ES-I3 (cell line): ENCODE data around the gene NRXN3.
"Not testable (repeated sequence)": the region's sequence is repeated elsewhere in the genome, so short reads cannot be mapped to it uniquely, and the experiment has no call there.

ENCODE experiments used
- H3K36me3 ChIP-seq: 2 replicates; pipeline ENCODE4 v1.6.1; 2013; ENCODE audit warnings: mild to moderate bottlenecking, low read length, control low read depth, moderate library complexity; ENCODE audit not compliant: insufficient read depth
- H3K4me1 ChIP-seq: 2 replicates; pipeline ENCODE4 v1.6.1; 2013; ENCODE audit warnings: mild to moderate bottlenecking, control low read depth, low read length; ENCODE audit not compliant: insufficient read depth
- H3K9ac ChIP-seq: 2 replicates; pipeline ENCODE4 v1.6.1; 2013; ENCODE audit warnings: low read depth, mild to moderate bottlenecking, low read length, moderate library complexity
- H3K9me3 ChIP-seq: 2 replicates; pipeline ENCODE4 v1.6.1; 2013; ENCODE audit warnings: mild to moderate bottlenecking, low read length, moderate library complexity; ENCODE audit not compliant: control insufficient read depth, insufficient read depth

NRXN3 gene

DNA sequence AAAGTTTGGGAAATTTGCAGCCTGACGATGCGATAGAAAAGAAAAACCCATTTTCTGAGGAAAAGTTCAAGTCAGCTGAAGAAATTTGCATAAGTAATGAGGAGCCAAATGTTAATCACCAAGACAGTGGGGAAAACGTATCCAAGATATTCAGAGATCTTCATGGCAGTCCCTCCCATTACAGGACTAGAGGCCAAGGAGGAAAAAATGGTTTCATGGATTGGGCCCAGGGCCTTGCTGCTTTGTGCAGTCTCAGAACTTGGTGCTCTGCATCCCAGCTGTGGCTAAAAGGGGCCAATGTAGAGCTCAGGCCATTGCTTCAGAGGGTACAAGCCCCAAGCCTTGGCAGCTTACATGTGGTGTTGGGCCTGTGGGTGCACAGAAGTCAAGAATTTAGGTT, 403.6 kb downstream of the NRXN3 start:
- H3K4me1 ChIP-seq, H3K9me3 ChIP-seq, H3K9ac ChIP-seq, H3K36me3 ChIP-seq: not testable (repeated sequence)

DNA sequence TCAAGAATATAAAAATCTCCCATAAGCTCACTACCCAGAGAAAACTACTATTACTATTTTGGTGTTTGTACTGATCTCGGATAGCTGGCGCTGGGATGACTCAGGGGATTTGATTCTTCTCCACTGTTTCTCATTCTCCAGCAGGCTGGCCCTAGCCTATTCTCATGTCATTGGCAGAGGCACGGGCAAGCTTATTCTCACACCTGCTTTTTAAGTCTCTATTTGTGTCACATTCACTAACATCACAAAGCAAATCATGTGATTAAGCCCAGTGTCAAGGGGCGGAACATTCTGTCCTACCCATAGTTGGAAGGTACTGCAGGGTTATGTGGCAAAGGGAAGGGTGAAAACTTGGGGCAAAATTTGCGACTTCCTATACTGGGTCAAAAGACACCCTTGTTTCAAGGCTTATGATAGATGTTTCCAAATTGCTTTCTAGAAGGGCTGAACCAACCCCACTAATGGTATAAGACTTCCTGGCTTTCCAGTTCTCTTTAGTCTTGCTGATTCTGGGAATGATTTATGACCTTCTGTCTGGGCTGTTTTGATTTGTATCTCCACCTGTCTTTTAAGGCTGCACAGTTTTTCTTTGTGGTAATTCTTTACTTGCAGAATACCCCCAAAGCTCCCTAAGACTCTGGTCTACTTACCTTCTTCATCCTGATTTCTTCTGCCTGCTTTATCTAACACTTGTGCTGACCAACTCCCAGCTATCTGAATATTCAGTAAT, 406.4 kb downstream of the NRXN3 start:
- Histone ChIP-seq H3K4me1 (no peaks in the 10 kb centered on the region), H3K9me3 (peaks cover 3% of the 10 kb centered on the region), H3K36me3 (no peaks in the 10 kb centered on the region), H3K9ac (no peak overlapping the region)

DNA sequence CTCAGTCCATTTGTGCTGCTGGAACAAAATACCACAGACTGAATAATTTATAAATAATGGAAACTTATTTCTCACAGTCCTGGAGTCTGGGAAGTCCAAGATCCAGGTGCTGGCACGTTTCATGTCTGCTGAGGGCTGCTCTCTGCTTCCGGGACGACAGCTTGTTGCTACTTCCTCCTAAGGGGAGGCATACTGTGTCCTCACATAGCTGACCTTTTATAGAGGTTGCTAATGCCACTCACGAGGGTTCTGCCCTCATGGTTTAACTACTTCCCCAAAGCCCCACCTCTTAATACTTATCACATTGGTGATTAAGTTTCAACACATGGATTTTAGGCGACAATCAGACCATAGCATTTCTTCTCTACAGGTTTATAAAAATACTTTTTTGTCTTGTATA, 411.1 kb downstream of the NRXN3 start:
- no peak overlapping the region for H3K9ac ChIP-seq
- no peaks in the 10 kb centered on the region for H3K4me1 ChIP-seq
- H3K36me3 ChIP-seq: no peaks in the 10 kb centered on the region
- H3K9me3 ChIP-seq: no peaks in the 10 kb centered on the region

DNA sequence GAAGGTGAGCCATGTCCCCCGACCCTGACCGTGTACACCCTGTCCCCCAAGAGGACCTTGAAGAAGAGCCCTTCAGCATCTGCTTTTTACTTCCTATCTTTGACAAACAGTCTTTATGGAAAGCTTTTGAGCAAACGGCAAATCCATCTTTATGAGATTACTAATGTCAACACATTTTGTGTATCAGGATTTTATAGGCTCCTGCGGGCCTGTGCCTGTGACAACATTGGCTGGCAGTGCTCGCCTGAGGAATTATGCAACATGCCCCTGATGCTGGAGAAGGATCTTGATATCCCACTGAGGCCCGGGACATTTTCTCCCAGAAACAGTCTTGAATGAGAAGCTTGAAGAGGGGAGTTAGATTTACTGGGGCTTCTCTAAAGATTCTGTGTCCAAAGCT, 416.5 kb downstream of the NRXN3 start:
- Histone ChIP-seq H3K9ac (no peak overlapping the region), H3K4me1 (no peaks in the 10 kb centered on the region), H3K9me3 (no peaks in the 10 kb centered on the region), H3K36me3 (no peaks in the 10 kb centered on the region)

DNA sequence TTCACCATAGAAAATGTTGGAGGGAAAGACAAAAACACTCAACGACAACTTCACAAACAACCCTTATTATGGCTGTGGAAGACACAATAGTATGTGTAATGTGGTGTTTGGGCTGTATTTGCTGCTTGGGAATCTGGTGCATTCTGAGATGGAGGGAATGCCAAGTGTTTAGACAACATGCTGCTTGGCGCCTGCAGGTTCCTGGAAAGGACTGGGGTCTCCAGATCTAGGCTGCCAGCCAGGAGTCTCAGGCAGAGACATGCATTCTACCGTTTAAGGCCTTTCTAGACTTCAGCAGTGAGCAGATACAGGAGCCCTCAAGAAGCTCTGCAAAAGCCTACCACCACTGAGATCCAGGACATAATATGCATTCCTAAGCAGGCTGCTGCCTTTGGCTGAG, 418.7 kb downstream of the NRXN3 start:
- no peak overlapping the region for H3K9ac ChIP-seq
- H3K9me3 ChIP-seq: no peaks in the 10 kb centered on the region
- no peaks in the 10 kb centered on the region for H3K4me1 ChIP-seq
- no peaks in the 10 kb centered on the region for H3K36me3 ChIP-seq

DNA sequence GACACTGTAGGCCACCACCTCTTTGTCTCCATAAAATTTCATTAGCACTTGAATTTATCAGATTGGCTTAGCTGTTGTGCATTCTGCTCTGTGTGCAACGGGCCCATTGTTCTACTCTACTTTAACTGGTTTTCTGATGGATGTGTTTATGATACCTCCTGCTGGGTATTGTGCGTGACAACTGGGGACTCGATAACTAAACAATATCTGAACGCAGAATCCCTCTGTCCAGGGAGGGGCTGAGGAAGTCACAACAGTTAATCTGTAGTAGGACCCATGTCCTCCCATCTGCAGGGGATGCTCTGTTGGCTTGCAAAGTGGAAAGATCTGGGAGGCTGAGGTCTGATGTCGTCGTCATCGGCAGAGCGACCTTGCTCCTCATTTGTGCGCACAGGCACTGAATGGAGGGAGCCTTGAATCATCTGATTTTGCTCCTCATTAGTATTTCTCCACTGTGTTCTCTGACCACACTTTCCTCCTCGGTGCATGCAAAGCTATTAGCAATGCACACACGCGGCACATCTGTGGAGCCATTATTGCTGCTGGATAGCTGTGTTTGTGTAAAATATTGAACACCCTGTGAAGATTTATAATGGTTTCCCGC, 422.5 kb downstream of the NRXN3 start:
- Histone ChIP-seq H3K4me1 (no peaks in the 10 kb centered on the region), H3K9ac (no peak overlapping the region), H3K9me3 (no peaks in the 10 kb centered on the region), H3K36me3 (no peaks in the 10 kb centered on the region)

DNA sequence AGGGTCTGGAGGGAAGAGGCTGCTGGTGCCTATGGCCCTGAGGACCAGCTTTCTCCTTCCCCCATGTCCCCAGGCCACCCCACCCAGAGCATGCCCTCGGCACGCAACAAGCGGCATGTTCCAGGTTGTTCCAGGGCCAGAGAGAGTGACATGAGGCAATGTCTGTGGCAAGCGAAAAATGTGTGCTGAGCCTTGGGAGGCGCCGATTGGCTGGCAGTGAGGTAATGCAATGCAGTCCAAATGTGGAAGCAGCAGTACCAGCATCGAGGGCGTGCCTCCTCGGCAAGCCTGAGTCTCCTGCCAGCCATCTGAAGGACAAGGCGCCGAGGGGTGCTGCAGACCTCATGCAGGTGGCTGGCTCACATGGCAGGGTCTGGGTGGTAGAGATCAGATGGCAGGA, 423.8 kb downstream of the NRXN3 start:
- Histone ChIP-seq H3K4me1 (no peaks in the 10 kb centered on the region), H3K36me3 (no peaks in the 10 kb centered on the region), H3K9me3 (no peaks in the 10 kb centered on the region), H3K9ac (no peak overlapping the region)

DNA sequence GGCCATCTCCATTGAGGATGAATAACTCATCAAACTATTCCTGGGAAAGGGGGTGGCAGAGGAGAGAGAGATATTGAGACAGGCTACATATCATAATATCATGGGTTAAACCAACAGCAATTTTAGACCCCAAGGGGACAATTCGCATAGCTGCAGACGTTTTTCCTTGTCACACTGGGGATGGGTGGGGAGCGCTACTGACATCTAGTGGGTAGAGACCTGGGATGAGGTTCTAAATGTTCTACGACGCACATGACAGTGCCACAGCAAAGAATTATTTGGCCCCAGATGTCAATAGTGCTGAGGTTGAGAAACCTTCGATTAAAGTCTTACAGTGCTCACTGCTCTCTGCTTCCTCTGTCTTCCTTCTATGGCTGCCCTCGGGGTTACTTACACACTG, 425.6 kb downstream of the NRXN3 start:
- H3K4me1 ChIP-seq: no peaks in the 10 kb centered on the region
- H3K9me3 ChIP-seq: no peaks in the 10 kb centered on the region
- no peak overlapping the region for H3K9ac ChIP-seq
- no peaks in the 10 kb centered on the region for H3K36me3 ChIP-seq

DNA sequence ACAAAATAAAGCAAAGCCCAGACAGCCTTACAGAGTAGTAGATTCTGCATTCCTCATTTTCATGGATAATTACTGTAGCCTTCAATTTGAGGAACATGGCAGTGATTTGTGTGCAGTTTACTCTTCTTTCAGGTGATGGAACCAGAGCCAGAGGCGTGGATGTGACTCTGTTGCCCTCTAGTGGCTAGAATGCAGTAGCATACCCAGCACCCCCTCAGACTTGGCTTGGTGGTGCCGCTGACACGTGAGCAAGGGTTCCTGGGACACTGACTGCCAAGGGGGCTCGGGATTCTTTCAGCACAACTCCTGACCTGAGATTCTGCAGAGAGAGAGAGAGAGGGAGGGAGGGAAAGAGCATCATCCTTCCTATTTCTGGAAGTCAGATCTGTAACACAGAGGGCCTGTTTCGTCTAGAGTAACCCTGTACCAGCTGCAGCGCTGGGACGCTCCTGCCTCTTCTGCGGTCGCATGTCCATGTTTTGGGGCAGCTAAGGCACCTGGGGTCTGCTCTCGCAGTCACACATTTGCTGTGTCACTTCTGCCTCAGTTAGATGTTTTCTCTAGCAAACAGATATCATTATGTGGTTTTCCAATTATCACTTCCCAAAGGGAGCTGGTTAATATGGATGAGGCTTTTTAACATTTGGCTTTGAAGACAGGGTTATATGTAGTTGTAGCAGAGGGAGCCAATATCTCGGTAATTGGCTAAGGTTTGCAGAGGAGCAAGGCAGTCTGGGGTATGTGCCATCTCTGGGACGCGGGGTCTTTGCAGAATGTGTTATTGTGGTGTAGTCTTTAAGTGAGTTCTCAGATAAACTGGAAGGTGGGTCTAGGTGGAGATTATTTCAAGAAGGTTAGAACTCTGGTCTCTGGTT, 428.1 kb downstream of the NRXN3 start:
- Histone ChIP-seq H3K4me1 (no peaks in the 10 kb centered on the region), H3K36me3 (no peaks in the 10 kb centered on the region), H3K9me3 (no peaks in the 10 kb centered on the region), H3K9ac (peak overlapping the region; percentile 24; the same call in 1 of the 2 replicates)

DNA sequence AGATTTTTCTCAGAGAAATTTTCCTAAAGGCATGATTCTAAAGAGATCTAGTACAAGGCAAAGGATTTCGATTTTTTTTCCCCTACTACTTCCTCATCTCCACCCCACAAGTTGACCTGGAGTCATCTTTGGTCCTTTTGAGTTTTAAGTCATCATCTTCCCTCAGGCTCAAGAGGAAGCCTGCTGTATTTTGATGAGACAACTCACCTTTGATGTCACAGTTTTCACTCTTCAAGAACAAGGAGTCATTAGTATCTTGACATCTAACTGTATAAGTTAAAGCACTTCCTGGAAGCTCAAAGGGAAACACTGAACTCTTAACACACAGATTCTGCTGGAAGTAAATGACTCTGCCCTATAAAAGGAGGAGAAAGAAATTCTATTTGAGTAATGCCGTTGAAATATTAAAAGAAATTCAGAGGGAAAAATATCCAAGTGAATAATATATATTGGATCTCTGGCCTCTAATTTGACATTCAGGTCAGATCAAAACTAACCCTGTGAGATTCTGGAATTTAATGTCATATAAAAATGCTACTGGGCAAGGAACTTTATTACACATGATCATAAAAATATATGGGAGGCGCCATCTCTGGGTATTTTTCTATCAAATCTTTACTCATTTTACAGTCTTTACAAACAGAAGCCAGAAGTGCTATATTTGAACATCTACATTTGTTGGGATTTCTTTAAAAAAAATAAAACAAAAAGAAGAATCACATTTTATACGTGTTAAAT, 435.0 kb downstream of the NRXN3 start:
- Histone ChIP-seq H3K36me3 (no peaks in the 10 kb centered on the region), H3K9me3 (no peaks in the 10 kb centered on the region), H3K9ac (no peak overlapping the region), H3K4me1 (no peaks in the 10 kb centered on the region)

DNA sequence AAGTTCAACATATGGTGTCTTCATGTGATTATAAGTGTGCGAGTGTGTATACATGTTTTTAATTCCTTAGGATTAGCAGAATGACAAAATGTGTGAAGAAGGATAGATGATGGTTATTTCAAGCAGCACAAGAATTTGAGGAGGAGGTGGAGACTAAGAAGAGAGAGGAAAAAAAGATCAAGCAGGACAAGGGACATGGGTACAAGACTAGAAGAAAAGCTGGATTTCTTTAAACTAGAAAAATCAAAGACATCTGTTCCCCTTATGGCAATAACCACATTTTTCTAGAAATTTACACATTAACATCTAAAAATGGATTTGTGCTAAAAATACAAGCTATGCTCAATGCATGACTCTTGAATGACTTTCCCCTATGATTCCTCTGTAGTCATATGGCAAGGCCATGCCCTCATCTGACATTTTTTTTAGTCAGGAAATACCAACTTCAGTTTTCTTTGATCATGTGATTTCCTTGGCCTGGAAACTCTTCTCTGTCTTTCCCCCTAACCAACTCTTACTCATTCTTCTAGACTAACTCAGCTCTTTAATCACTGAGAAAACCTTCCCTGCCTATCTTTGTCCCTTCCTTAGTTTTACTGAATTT, 435.8 kb downstream of the NRXN3 start:
- no peaks in the 10 kb centered on the region for H3K36me3 ChIP-seq
- no peak overlapping the region for H3K9ac ChIP-seq
- no peaks in the 10 kb centered on the region for H3K4me1 ChIP-seq
- H3K9me3 ChIP-seq: no peaks in the 10 kb centered on the region

DNA sequence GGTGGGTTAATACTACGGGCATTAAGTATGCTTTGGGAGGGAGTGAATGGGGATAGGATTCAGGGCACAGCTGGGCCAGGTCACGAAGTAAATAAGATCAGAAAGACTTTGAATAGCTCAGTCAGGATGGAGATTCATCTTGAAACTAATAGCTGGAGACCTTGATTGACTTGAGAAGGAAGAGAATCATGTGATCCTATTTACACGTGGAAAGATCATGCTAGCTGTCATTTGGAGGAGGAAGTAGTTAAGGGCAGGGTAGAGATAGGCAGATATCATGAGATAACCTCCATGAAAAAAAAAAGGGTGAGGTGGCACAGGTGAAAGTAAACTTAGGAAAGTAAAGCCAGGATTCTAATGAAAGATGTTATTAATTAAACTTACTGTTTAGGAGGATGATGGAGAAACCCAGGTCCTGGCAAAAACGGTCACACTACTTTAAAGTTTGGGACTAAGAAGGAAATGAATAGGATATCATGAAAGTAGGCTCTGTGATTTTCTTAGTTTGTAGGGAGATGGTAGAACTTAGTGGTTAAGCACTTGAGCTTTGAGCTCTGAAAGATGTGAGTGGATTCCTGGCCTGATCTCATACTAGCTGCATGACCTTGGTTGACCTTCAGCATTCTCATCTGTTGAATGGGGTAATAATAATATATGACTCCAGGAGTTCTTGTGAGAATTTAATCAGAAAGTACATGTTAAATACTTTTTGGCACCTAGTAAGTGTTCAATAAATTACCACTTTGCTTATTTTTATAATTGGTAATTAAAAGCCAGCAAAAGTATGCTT, 439.0 kb downstream of the NRXN3 start:
- Histone ChIP-seq H3K9me3 (no peaks in the 10 kb centered on the region), H3K4me1 (no peaks in the 10 kb centered on the region), H3K9ac (no peak overlapping the region), H3K36me3 (no peaks in the 10 kb centered on the region)

DNA sequence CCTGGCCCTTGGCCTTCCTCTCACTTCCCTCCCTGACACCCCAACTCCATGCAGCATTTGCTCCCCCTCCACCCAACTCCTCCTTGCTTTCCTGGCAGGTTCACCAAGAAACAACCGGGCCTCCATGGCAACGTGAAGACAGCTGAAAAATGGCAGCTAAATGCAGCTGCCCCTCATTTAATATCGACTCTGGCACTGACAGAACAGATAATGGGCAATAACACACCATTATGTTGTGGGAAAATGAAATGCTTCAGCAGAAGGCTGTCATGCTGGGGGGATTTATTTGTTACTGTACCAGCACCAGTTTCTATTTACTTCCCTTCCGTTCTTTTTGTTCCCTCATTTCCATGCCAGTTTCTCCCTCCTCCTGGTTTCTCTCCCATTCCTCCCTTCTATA, 440.8 kb downstream of the NRXN3 start:
- Histone ChIP-seq H3K4me1 (no peaks in the 10 kb centered on the region), H3K36me3 (no peaks in the 10 kb centered on the region), H3K9me3 (no peaks in the 10 kb centered on the region), H3K9ac (no peak overlapping the region)
